ENCODE results near the gene PEAR1.

Gene PEAR1

GRCh38 chr1:156963621-156964020, 70.1 kb downstream of the PEAR1 start:
- H3K4me1 ChIP-seq (ENCODE audit: insufficient read depth, low read length), result peaks cover 20% of the 10 kb centered on the region

DNA sequence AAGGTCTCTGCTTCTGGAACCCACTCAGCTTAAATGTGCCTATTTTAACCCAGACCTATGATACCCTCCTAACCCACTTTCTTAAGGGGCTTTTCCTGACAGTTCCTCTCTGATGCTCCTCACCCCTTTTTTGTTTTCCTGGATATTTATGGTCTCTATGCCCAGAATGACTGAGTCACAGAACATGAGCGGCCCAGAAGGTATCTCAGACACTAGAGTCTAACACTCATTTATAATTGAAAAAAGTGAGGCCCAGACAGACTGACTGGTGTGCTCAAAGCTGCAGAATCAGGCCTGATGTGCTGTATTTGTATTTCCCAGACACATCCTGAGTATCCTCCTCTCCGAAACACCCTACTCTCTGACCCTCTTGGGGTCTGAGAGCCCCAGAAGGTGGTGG, 70.9 kb downstream of the PEAR1 start:
- Histone ChIP-seq H3K4me1 (ENCODE audit: insufficient read depth, low read length) (peaks cover 20% of the 10 kb centered on the region), H3K4me2 (ENCODE audit: insufficient read depth, low read length) (no peak overlapping the region), H3K27me3 (ENCODE audit: insufficient read depth, low read length, poor library complexity) (peaks cover 31% of the 10 kb centered on the region), H3K4me3 (ENCODE audit: low read depth in 1 of 2, low read length in 2 of 2) (no peak overlapping the region), H3K27ac (ENCODE audit: low read length) (no peak overlapping the region), H3K9ac (ENCODE audit: low read depth, low read length) (no peak overlapping the region), H3K9me3 (ENCODE audit: insufficient read depth, low read length, severe bottlenecking) (no peaks in the 10 kb centered on the region), H4K20me1 (ENCODE audit: insufficient read depth, low read length) (no peaks in the 10 kb centered on the region), H3K79me2 (ENCODE audit: insufficient read depth, low read length) (no peaks in the 10 kb centered on the region), H3K36me3 (ENCODE audit: insufficient read depth, low read length) (no peaks in the 10 kb centered on the region), H2AFZ (ENCODE audit: low read depth, low read length) (no peak overlapping the region)
- TF ChIP-seq CTCF (IDR thresholded peaks at IDR 0.05; ENCODE audit: borderline replicate concordance, extremely low read depth, low read length, poor library complexity, severe bottlenecking) (no peak), EZH2 (IDR thresholded peaks at IDR 0.05; ENCODE audit: borderline replicate concordance, low read depth, low read length, severe bottlenecking) (no peak)
- no peak for DNase-seq
- no peak for ATAC-seq (ENCODE audit: insufficient read depth, low read depth)

More at GRCh38 chr1:156963621-156964020, 70.1 kb downstream of the PEAR1 start:
- TF ChIP-seq EZH2 (IDR thresholded peaks at IDR 0.05; ENCODE audit: borderline replicate concordance, low read depth, low read length, severe bottlenecking) (no peak), CTCF (IDR thresholded peaks at IDR 0.05; ENCODE audit: borderline replicate concordance, extremely low read depth, low read length, poor library complexity, severe bottlenecking) (no peak)
- H3K36me3 ChIP-seq (ENCODE audit: insufficient read depth, low read length), result no peaks in the 10 kb centered on the region
- ATAC-seq (ENCODE audit: insufficient read depth, low read depth) (peak; percentile 78), DNase-seq (peak; percentile 59)
- no peak overlapping the region for H3K9ac ChIP-seq (ENCODE audit: low read depth, low read length)
- 0 out of 2 replicates have a peak overlapping the region, but pooled peaks have one; percentile 11 for H3K27ac ChIP-seq (ENCODE audit: low read length)
- no peaks in the 10 kb centered on the region for H3K9me3 ChIP-seq (ENCODE audit: insufficient read depth, low read length, severe bottlenecking)
- peaks cover 31% of the 10 kb centered on the region for H3K27me3 ChIP-seq (ENCODE audit: insufficient read depth, low read length, poor library complexity)
- no peaks in the 10 kb centered on the region for H3K79me2 ChIP-seq (ENCODE audit: insufficient read depth, low read length)
- no peak overlapping the region; a peak in 1 of 4 replicates for H3K4me3 ChIP-seq (ENCODE audit: low read depth in 1 of 2, low read length in 2 of 2)
- peak overlapping the region; percentile 39; the same call in 1 of the 2 replicates for H3K4me2 ChIP-seq (ENCODE audit: insufficient read depth, low read length)
- no peaks in the 10 kb centered on the region for H4K20me1 ChIP-seq (ENCODE audit: insufficient read depth, low read length)
- peak overlapping the region; percentile 48 for H2AFZ ChIP-seq (ENCODE audit: low read depth, low read length)
